Pulmonary artery endothelial cell (primary cell): Measurements from ENCODE around the gene TRAPPC1. TPM values are rescaled to one million over a fixed set of nuclear protein-coding genes. Genes with fewer than 3 reads are reported as not detected.
"Not testable (repeated sequence)": the region's sequence is repeated elsewhere in the genome, so short reads cannot be mapped to it uniquely, and the experiment has no call there.

Experiments
- DNase-seq: peaks from one replicate; pipeline ENCODE4 v3.0.0-alpha.2; 2011; ENCODE audit warnings: low read depth, low spot score
- total RNA-seq: library from RNA; depleted of rRNA; stranded (reverse); fragments of >200 nt; gene quantifications from 2 replicates; pipeline ENCODE4 v1.2.3, GENCODE V29; 2014

Gene TRAPPC1, protein sequence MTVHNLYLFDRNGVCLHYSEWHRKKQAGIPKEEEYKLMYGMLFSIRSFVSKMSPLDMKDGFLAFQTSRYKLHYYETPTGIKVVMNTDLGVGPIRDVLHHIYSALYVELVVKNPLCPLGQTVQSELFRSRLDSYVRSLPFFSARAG
- total RNA-seq = 43.6 and 62.4 TPM in 2 replicates

DNA sequence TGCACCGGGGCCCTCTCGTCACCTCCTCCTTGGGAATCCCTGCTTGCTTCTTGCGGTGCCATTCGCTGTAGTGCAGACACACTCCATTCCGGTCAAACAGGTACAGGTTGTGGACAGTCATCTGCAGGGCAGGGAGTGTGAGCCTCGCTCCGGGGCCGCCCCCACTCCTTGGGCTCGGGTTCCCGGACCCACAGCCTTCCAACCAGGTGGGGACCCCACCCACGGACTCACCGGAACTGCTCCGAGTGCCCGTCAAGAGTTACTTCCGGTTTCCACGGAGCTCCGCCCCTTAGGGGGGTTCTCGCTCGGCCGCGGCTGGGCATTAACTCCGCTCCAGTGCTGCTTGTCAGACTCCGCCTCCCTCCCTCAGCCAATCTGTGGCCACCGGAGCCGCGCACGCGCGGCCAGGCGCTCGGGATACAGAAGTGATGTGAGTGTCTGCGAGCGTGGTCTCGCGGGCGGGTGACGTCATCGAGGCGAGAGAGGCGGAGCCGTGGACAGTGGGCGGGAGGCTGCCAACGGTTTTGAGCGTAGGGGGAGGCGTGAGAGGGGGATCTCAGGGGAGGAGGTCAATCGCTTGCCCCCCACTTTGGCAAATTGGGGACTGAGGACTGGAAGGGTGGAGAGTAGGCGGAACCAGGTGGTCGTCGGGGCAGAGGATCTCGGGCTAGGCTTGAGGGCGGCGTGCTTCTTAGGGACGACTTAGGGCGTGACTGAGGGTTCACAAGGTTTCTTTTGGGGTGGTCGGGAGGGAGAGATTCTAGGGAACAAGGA is at the start of gene TRAPPC1, which contains the start of gene CNTROB:
TRAPPC1 (minus strand) TSS at position 238 of the 774 bp plus-strand sequence; CDS start at position 121, 117 bp downstream.
CNTROB (plus strand) TSS at position 498 of the 774 bp plus-strand sequence. CDS start 874 bp downstream, outside the sequence.
- DNase-seq = peak; percentile 95

DNA sequence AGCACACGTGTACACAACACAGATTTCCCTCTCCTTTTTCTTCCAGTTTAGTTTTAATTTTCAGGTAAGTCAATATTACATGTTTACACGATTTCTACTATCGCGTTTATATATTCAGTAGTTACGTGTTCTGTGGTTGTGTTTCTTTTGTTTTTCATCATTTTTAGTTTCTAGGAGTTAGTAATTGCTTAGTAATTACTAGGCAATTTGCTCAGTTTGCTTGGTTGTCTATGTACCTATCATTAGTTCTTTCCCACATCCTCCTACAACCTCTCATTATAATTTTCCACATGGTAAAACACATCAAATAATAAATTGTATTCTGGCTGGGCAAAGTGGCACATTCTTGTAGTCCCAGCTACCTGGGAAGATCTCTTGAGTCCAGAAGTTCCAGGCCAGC is 46.1 kb upstream of the TRAPPC1 start:
- DNase-seq = no peak

DNA sequence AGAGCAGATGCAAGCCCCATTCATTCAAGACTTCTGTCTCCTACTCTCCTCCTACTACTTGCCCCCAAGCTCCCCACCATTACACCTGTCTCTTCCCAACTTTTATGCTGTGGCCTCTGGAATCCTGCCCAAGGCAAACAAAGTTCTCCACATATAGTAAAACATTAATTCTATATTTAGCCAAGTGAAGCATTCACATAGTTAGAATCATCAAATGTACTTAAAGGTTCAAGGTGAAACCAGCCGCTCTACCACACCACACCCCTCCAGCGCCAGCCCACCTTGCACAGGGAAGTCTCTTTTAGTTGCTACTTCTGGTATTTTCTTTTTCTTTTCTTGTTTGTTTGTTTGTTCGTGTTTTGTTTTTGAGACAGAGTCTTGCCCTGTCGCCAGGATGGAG is 45.3 kb upstream of the TRAPPC1 start:
- DNase-seq = no peak

DNA sequence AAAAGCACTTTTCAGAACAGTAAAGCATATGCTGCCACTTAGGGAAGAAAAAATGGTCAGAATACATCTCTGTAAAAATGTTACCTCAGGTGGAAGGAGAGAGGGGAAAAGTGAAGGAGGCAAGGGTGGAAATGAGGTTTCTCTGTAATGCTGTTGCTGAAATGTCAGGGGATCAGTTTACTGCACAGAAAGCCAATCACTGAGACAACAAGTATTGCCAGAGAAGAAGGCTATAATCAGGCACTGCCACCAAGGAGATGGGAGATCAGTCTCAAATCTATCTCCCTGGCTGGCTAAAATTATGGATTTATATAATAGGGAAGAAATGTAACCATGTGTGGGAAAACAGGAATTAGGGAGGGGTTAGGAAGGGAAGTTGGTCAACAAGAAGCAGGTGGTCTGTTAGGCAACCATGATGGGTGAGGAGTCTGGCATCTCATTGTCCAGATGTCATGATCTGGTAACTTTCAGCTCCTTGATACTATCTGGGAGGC is 42.9 kb upstream of the TRAPPC1 start:
- no peak for DNase-seq

DNA sequence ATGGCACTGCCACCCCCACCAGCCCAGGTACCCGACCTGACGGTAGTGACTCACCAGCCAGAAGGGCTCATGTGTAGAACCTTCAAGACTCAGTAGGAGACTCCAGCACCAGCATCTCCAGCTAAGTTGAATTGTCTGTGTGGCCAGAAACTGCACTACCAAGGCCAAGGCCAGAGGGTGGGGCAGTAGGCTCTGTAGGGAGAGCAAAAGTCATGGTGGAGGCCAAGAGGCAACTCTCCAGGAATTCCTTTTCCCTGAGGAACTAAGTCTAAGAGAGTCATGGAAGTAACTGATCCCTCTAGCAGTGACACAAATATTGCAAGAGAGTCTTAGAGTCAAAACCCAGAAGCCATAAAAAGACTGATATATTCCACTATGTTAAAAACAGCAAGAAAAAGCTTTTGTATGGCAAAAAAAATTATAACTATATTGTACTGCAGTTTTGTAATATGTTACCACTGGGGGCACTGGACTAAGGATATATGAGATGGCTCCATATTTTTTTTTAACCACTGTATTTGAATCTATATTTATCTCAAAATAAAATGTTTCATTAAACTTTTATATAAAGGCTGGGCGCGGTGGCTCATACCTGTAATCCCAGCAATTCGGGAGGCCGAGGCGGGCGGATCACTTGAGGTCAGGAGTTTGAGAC is 40.5 kb upstream of the TRAPPC1 start:
- no peak for DNase-seq

DNA sequence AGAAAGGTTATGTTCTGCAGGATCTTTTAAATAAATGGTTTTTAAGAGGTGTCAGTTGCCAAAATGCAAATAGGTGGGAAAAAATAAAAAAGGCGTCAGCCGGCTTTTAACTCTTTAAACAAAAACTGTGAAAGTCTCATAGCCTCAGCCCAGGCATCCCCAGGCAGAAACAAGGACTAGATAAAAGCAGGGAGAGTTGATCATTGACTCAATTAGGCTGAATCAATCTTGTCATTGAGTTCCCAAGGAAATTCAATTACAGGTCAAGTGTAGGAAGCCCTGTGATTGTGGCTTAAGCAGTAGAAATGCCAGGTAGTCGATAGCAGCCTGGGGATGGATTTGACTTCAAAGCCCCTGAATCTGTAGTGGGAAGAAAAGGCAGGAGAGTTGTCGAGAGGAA is 39.9 kb upstream of the TRAPPC1 start:
- no peak for DNase-seq

DNA sequence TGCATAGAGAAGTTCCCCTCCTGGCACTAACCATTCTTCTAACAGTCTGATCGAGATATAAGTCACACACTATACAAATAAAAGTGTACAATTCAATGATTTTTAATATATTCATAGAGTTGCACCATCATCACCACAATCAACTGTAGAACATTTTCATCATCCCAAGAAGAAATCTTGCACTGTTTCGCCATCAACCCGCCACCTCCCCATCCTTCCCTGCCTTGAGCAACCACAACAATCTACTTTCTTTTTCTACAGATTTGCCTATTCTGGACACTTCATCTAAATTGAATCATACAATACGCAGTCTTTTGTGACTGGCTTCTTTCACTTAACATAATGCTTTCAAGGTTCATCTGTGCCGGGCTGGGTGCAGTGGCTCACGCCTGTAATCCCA is 37.7 kb upstream of the TRAPPC1 start:
- DNase-seq = no peak

DNA sequence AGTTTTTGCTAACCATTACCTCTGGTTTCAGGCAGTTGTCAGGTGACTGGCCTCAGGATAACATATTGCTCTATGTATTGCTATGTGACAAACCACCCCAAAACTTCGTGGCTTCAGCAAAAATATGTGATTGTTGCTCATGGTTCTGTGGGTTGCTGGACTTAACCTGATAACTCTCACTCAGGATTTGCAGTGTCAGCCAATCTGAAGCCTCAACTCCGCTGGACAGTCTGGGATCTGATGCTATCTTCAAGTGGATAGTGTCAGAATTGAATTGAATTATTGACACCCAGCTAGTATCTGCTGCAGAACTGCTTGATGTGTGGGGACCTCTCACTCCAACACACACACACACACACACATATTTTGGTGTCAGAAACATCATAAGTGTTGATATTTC is 36.0 kb upstream of the TRAPPC1 start:
- DNase-seq = no peak

DNA sequence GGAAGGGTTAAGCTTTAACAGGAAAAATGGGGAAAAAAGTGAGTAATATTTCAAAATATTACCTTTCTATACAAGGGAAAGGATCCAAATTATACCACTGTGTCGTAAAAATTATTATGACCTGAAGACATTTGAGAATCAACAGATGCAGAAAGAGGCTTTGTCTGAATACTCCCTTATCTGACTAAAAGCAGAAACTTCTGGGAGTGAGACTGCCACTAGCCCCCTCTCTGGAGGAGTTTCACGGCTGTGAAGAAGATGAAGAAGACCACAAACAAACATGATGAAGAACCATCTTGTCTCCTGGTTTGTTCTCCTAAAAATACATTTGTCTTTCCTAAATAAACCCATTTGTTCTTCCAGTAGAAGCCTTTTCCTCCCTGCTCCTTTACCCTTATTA is 29.7 kb upstream of the TRAPPC1 start:
- DNase-seq = no peak

DNA sequence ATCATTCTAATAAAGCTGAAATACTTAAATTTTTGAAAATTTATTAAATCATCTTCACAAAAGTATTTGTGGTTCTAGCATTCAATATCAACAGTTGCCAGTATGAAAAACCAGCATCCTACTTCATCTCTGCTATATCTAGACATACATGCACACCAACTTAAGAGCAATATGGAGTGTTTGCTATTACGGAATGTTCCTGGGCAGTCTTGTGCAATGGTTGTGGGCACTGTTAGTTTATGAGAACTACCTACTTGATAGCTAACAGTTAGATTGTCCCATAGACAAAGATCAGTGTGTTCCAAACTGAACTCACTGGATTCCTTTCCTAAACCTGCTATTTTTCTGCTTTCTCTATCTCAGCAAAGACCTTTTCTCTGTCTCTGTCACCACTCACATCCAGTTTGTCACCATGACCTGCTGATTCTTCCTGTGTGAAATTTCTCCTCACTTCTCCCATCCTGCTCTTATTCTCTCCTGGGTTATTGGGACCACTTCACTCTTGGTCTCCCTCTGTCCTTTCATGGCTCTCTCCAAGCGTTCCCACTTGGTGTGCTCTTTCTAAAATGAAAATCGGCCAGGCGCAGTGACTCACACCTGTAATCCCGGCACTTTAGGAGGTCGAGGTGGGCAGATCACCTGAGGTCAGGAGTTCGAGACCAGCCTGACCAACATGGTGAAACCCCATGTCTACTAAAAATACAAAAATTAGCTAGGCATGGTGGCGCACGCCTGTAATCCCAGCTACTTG is 27.9 kb upstream of the TRAPPC1 start:
- no peak for DNase-seq

DNA sequence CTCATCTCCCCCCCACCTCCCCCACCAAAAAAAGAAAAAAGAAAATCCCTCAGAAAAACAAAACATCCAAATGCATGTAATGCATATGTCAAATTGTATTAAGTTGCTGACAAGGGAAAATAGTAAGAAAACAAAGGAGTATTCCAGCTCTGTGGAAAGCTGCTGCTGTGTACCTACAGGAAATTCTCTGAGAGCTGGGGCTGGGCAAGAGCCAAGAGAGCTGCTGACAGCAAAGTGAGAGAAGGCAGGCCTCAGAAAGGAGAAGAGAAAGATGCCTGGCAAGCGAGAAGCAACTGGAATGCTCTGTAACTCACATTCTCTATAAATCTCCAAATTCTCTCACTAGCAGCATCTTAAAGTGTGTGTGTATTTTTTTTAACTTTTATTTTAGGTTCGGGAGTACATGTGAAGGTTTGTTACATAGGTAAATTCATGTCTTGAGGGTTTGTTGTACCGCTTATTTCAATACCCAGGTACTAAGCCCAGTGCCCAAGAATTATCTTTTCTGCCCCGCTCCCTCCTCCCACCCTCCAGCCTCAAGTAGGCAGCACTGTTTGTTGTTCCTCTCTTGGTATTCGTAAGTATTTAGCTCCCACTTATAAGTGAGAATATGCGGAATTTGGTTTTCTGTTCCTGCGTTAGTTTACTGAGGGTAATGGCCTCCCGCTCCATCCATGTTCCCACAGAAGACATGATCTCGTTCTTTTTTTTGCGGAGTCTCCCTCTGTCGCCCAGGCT is 24.7 kb upstream of the TRAPPC1 start:
- no peak for DNase-seq

DNA sequence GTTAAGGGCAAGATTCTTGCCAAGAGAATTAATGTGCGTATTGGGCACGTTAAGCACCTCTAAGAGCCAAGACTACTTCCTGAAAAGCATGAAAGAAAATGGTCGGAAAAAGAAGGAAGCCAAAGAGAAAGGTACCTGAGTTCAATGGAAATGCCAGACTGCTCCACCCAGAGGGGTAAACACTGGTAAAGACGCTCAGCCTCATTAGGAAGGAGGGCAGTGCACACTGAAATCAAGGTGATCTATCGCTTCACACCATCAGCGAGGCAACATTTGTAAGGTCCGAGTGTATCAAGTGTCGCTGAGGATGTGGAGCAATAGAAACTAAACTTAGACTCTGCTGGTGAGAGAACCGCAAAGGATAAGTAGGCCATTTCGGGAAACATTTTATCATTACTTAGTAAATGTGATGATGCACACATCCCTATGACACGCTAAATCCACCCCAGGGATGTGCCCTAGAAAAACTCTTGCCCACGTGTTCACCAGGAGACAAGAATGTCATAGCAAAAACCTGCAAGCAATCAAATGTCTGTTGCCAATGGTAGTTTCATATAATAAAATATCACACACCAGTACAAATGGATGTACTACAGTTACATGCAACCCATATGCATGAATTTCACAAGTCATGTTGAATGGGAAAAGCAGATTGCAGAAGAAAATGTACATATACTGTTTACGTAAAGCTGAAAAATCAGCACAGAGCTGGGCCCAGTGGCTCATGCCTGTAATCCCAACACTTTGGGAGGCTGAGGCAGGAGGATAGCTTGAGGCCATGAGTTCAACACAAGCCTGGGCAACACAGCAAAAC is 23.9 kb upstream of the TRAPPC1 start:
- no peak for DNase-seq

DNA sequence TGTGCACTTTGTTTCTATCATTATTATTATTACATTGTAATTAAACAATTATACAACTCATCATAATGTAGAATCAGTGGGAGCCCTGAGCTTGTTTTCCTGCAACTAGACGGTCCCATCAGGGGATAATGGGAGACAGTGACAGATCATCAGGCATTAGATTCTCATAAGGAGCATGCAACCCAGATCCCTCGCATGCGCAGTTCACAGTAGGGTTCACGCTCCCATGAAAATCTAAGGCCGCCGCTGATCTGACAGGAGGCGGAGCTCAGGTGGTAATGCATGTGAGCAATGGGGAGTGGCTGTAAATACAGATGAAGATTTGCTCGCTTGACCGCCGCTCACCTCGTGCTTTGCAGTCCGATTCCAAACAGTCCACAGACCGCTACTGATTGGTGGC is 21.5 kb upstream of the TRAPPC1 start:
- not testable (repeated sequence) for DNase-seq

DNA sequence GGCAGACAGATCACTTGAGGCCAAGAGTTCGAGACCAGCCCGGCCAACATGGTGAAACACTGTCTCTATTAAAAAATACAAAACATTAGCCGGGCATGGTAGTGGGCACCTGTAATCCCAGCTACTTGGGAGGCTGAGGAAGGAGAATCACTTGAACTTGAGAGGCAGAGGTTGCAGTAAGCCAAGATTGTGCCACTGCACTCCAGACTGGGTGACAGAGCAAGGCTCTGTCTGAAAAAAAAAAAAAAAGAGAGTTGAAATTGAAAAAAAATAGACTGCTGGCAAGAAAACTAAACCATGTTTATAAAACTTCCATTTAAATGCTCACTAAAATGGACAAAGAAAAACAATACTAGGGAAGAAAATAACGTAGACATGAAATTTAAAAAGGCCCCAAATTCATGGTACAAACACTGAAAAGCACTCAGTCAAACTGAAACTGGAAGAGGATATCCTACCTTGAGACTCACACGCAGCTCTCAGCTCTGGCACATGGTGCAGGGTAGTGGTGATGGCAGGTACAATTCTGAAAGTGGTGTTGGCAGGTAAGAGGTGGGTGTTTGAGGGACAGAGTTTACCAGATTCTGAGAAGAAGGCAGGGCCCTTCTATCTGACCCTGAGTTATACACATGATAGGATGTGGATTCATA is 19.5 kb upstream of the TRAPPC1 start:
- no peak for DNase-seq

DNA sequence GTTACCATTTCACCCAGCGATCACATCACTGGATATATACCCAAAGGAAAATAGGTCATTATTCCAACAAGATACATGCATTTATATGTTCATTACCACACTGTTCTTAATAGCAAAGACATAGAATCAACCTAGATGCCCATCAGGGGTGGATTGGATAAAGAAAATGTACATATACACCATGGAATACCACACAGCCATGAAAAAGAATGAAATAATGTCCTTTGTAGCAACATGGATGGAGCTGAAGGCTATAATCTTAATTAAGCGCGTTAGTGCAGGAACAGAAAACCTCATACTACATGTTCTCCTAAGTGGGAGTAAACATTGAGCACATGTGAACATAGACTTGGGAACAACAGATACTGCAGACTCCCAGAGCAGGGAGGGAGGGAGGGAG is 18.8 kb upstream of the TRAPPC1 start:
- no peak for DNase-seq

DNA sequence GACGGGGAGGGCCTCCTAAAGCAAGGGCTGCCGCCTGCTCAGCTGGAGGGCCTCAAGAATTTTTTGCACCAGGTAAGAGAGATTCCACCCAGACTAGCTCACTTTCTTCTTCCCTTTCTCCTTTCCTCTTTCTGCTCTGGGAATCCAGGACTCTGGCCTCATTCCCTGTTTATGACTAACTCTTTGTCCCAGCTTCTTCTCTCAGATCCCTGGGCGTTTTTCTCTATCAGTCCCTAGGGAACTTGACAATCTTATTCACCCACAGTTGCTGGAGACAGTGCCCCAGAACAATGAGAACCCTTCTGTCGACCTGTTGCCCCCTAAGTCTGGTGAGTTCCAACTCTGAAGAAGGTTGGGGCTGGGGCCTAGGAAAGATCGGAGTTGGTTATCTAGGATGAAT is 15.9 kb upstream of the TRAPPC1 start:
- no peak for DNase-seq

DNA sequence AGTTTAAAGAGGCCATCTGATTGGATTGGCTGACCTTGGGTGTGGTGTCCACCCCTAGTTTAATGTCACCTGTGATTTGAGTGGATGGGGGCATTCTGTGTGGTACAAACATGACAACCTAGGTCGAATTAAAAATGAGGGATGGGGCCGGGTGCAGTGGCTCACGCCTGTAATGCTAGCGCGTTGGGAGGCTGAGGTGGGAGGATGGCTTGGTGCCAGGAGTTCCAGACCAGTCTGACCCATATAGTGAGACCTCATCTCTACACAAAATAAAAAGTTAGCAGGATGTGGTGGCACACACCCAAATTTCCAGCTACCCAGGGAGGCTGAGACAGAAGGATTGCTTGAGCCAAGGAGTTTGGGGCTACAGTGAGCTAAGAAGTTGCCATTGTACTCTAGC is 14.7 kb upstream of the TRAPPC1 start:
- no peak for DNase-seq

DNA sequence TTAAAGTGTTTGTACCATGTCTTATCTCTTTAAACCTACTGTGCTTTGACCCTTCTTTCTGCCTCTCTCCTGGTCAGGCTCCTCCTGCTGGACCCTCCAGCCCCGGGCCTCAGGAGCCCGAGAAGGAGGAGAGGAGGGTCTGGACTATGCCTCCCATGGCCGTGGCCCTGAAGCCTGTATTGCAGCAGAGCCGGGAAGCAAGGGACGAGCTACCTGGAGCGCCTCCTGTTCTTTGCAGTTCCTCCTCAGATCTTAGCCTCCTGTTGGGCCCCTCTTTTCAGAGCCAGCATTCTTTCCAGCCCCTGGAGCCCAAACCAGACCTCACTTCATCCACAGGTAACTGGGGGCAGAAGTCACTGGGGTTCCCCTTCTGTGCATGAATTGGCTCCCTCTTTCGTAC is 13.9 kb upstream of the TRAPPC1 start:
- DNase-seq = no peak

DNA sequence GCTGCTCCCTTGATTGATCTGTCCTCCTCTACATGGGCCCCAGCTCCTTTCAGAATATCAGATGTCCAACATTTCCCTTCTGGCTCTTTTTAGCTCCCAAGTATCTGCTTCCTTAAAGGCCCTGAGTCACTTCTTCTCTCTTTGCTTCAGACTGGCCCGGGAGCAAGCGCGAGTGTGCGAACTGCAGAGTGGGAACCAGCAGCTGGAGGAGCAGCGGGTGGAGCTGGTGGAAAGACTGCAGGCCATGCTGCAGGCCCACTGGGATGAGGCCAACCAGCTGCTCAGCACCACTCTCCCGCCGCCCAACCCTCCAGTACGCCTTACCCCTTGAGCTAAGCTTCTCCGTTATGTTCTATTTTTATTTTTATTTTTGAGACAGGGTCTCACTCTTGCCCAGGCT is 12.6 kb upstream of the TRAPPC1 start:
- no peak for DNase-seq

DNA sequence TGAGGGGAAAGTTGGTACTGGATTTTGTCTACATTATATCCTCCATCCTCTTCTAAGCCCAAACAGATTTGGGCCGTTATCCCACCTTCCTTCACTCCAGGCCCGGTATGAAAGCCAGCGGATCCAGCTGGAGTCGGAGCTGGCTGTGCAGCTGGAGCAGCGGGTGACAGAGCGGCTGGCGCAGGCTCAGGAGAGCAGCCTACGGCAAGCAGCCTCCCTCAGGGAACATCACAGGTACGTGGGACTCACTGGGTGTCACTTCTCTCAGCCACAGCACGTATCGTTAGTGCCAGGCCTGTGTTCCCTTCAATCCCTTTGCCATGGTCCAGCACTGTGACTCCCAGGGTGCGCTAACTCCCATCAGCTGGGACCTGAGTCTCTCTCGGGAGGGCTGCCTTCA is 11.5 kb upstream of the TRAPPC1 start:
- no peak for DNase-seq
